Choroid plexus epithelial cell (primary cell): ENCODE data around the gene KDM4D.

Source experiments
- DNase-seq: peaks from one replicate; pipeline ENCODE4 v3.0.0-alpha.2; 2010; ENCODE audit warnings: low read depth
- H3K4me3 ChIP-seq: 2 replicates; pipeline ENCODE4 v1.5.1; 2011; ENCODE audit warnings: low read depth, mild to moderate bottlenecking, control low read depth, low read length, moderate library complexity
- TF ChIP-seq, protein P1 (sequence below): conservative IDR thresholded peaks from 2 replicates; pipeline ENCODE4 v1.5.1; 2011; ENCODE audit warnings: low read depth, mild to moderate bottlenecking, control low read depth, inconsistent platforms, low read length, moderate library complexity

KDM4D gene

GRCh38 chr11:94956963-94957362 is 16.5 kb upstream of the KDM4D start:
- peak; percentile 30 for DNase-seq
- TF ChIP-seq, protein P1, sequence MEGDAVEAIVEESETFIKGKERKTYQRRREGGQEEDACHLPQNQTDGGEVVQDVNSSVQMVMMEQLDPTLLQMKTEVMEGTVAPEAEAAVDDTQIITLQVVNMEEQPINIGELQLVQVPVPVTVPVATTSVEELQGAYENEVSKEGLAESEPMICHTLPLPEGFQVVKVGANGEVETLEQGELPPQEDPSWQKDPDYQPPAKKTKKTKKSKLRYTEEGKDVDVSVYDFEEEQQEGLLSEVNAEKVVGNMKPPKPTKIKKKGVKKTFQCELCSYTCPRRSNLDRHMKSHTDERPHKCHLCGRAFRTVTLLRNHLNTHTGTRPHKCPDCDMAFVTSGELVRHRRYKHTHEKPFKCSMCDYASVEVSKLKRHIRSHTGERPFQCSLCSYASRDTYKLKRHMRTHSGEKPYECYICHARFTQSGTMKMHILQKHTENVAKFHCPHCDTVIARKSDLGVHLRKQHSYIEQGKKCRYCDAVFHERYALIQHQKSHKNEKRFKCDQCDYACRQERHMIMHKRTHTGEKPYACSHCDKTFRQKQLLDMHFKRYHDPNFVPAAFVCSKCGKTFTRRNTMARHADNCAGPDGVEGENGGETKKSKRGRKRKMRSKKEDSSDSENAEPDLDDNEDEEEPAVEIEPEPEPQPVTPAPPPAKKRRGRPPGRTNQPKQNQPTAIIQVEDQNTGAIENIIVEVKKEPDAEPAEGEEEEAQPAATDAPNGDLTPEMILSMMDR: no peak
- no peak overlapping the region for H3K4me3 ChIP-seq

DNA sequence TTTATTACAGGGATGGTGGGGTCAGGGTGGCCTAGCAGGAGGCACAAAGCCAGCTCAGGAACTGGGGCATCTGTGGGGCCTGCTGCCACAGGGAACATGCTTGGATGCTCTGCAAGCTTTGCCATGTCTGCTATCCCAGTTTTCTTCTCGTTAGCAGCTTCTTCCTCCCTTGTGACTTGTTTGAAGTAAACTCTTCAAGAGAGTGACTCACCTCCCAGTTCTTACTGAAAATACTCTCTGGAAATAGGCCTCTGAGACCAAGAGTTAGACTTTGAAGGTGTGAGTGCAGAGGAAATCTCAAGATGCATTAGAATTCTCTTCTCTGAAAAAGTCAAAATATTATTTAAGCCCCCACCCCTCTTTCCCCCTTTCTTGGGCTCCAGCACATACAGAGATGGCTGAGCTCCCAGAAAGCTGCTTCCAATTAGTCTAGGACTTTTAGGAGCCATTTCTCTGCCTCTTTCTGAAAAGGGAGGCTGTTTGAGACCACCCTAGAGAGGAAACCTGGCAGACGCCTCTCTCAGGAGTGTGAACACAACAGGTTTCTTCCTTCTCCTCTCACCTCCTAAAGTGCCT is 15.3 kb upstream of the KDM4D start:
- H3K4me3 ChIP-seq: no peak overlapping the region
- TF ChIP-seq, protein P1: no peak
- peak; percentile 78 for DNase-seq

DNA sequence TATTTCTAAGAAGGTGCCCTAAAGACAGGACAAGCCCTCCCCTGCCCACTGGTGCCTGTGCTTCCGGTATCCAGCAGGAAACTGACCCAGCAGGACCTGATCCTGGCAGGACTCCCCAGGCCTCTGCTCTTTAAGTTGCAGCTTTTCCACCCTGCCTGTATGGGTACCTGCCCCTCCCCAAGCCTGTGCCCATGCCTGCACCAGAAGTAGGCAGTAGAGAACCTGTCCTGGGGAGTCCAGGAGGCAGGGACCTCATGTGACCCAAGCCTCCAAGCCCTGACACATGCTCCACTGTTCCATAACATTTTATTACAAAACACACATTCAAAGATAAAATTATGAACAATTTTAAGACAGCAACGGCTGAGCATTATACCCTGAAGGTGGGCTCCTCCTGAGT is 14.3 kb upstream of the KDM4D start:
- TF ChIP-seq, protein P1: no peak
- no peak for DNase-seq
- H3K4me3 ChIP-seq: no peak overlapping the region

GRCh38 chr11:94960488-94960887 is 13.0 kb upstream of the KDM4D start:
- no peak overlapping the region for H3K4me3 ChIP-seq
- DNase-seq: no peak
- TF ChIP-seq, protein P1: no peak

GRCh38 chr11:94961255-94961654 is 12.3 kb upstream of the KDM4D start:
- no peak for DNase-seq
- TF ChIP-seq, protein P1: no peak
- no peak overlapping the region for H3K4me3 ChIP-seq

DNA sequence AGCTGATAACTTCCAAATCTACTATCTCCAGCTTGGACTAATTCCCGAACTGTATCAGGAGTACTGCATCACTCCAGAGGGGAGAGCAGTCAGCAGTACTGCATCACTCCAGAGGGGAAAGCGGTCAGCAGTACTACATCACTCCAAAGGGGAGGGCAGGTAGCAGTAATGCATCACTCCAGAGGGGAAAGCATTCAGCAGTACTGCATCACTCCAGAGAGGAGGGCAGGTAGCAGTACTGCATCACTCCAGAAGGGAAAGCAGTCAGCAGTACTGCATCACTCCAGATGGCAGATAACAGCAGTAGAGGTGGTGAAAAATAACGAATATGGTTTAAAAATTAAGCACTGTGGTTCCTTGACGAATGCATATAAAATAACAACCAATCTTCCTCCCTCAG is 8.6 kb upstream of the KDM4D start:
- no peak overlapping the region for H3K4me3 ChIP-seq
- DNase-seq: no peak
- TF ChIP-seq, protein P1: no peak

- TF ChIP-seq, protein P1: peak; percentile 67
- DNase-seq: peak; percentile 82
- H3K4me3 ChIP-seq: no peak overlapping the region
Measured at GRCh38 chr11:94968334-94968958, 5.1 kb upstream of the KDM4D start.
